Measurements from ENCODE around the gene TOGARAM1.

The TOGARAM1 gene

DNA sequence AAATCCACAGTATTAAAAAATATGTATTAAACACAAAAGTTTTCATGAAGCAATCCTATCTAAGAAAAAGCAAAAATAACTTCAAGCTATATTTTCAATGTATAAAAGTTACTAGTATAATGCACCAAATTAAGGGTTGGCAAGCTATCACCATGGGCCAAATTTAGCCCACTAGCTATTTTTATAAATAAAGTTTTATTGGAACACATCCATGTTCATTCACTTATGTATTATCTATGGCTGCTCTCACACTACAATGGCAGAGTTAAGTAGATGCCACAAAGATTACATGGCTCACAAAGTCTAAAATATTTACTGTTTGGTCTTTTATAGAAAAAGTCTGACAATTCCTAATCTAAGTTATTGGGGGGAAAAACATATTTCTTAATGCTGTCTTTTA, 17.9 kb upstream of the TOGARAM1 start:
- Histone ChIP-seq H3K9me3 (ENCODE audit: control insufficient read depth, low read length) (no peaks in the 10 kb centered on the region), H3K27me3 (replicated peaks; ENCODE audit: control insufficient read depth, insufficient read depth, low read length, poor library complexity, severe bottlenecking) (no peaks in the 10 kb centered on the region), H3K4me1 (ENCODE audit: control insufficient read depth, insufficient read depth, low read length, poor library complexity, severe bottlenecking) (no peaks in the 10 kb centered on the region), H3K36me3 (ENCODE audit: control insufficient read depth, insufficient read depth, low read length) (peaks cover 9% of the 10 kb centered on the region), H3K4me3 (ENCODE audit: insufficient read depth, low read depth, low read length, poor library complexity, severe bottlenecking) (no peak overlapping the region), H3K27ac (ENCODE audit: insufficient read depth, low read length, poor library complexity, severe bottlenecking) (no peak overlapping the region)
- DNase-seq = no peak

GRCh38 chr14:44945264-44945663, 16.7 kb upstream of the TOGARAM1 start:
- H3K27me3 ChIP-seq (replicated peaks; ENCODE audit: control insufficient read depth, insufficient read depth, low read length, poor library complexity, severe bottlenecking) = no peaks in the 10 kb centered on the region
- H3K4me1 ChIP-seq (ENCODE audit: control insufficient read depth, insufficient read depth, low read length, poor library complexity, severe bottlenecking) = no peaks in the 10 kb centered on the region
- peaks cover 9% of the 10 kb centered on the region for H3K36me3 ChIP-seq (ENCODE audit: control insufficient read depth, insufficient read depth, low read length)
- H3K4me3 ChIP-seq (ENCODE audit: insufficient read depth, low read depth, low read length, poor library complexity, severe bottlenecking) = no peak overlapping the region
- DNase-seq = no peak
- no peaks in the 10 kb centered on the region for H3K9me3 ChIP-seq (ENCODE audit: control insufficient read depth, low read length)
- H3K27ac ChIP-seq (ENCODE audit: insufficient read depth, low read length, poor library complexity, severe bottlenecking) = no peak overlapping the region

DNA sequence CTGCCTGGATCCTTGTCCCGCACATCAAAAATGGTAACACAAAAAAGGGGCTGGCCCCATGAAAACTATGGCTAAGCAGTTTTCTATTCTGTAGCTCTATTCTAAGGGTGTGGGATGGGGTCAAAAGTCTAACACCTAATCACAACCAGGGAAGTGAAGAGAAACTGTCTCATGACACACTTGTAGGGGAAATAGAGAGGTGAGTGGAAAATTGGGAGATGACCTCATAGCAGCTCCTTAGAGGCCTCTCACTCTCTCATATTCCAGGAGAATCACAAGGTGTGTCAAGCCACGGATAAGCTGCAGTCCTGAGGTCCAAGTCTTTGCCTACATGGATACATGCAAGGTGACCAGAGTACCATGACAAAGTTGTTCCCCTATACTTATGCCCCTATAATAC, 10.9 kb upstream of the TOGARAM1 start:
- Histone ChIP-seq H3K27me3 (replicated peaks; ENCODE audit: control insufficient read depth, insufficient read depth, low read length, poor library complexity, severe bottlenecking) (no peaks in the 10 kb centered on the region), H3K36me3 (ENCODE audit: control insufficient read depth, insufficient read depth, low read length) (peaks cover 13% of the 10 kb centered on the region), H3K9me3 (ENCODE audit: control insufficient read depth, low read length) (no peaks in the 10 kb centered on the region), H3K4me3 (ENCODE audit: insufficient read depth, low read depth, low read length, poor library complexity, severe bottlenecking) (no peak overlapping the region), H3K4me1 (ENCODE audit: control insufficient read depth, insufficient read depth, low read length, poor library complexity, severe bottlenecking) (no peaks in the 10 kb centered on the region), H3K27ac (ENCODE audit: insufficient read depth, low read length, poor library complexity, severe bottlenecking) (no peak overlapping the region)
- no peak for DNase-seq

- H3K27me3 ChIP-seq (replicated peaks; ENCODE audit: control insufficient read depth, insufficient read depth, low read length, poor library complexity, severe bottlenecking) = no peaks in the 10 kb centered on the region
- no peak overlapping the region for H3K4me3 ChIP-seq (ENCODE audit: insufficient read depth, low read depth, low read length, poor library complexity, severe bottlenecking)
- no peak for DNase-seq
- H3K9me3 ChIP-seq (ENCODE audit: control insufficient read depth, low read length) = no peaks in the 10 kb centered on the region
- peaks cover 8% of the 10 kb centered on the region for H3K4me1 ChIP-seq (ENCODE audit: control insufficient read depth, insufficient read depth, low read length, poor library complexity, severe bottlenecking)
- no peak overlapping the region for H3K27ac ChIP-seq (ENCODE audit: insufficient read depth, low read length, poor library complexity, severe bottlenecking)
- peaks cover 10% of the 10 kb centered on the region for H3K36me3 ChIP-seq (ENCODE audit: control insufficient read depth, insufficient read depth, low read length)
Observed at GRCh38 chr14:44952391-44953110, 9.4 kb upstream of the TOGARAM1 start.

- H3K9me3 ChIP-seq (ENCODE audit: control insufficient read depth, low read length) = no peaks in the 10 kb centered on the region
- H3K4me1 ChIP-seq (ENCODE audit: control insufficient read depth, insufficient read depth, low read length, poor library complexity, severe bottlenecking) = peaks cover 8% of the 10 kb centered on the region
- H3K27ac ChIP-seq (ENCODE audit: insufficient read depth, low read length, poor library complexity, severe bottlenecking) = no peak overlapping the region
- no peak for DNase-seq
- H3K27me3 ChIP-seq (replicated peaks; ENCODE audit: control insufficient read depth, insufficient read depth, low read length, poor library complexity, severe bottlenecking) = no peaks in the 10 kb centered on the region
- no peak overlapping the region for H3K4me3 ChIP-seq (ENCODE audit: insufficient read depth, low read depth, low read length, poor library complexity, severe bottlenecking)
- peaks cover 5% of the 10 kb centered on the region for H3K36me3 ChIP-seq (ENCODE audit: control insufficient read depth, insufficient read depth, low read length)
Observed at GRCh38 chr14:44954750-44955149, 7.2 kb upstream of the TOGARAM1 start.

GRCh38 chr14:44955528-44955927, 6.5 kb upstream of the TOGARAM1 start:
- H3K4me3 ChIP-seq (ENCODE audit: insufficient read depth, low read depth, low read length, poor library complexity, severe bottlenecking) = no peak overlapping the region

GRCh38 chr14:44956866-44957265, 5.1 kb upstream of the TOGARAM1 start:
- H3K4me3 ChIP-seq (ENCODE audit: insufficient read depth, low read depth, low read length, poor library complexity, severe bottlenecking) = no peak overlapping the region
- DNase-seq = no peak
- peaks cover 8% of the 10 kb centered on the region for H3K4me1 ChIP-seq (ENCODE audit: control insufficient read depth, insufficient read depth, low read length, poor library complexity, severe bottlenecking)
- no peaks in the 10 kb centered on the region for H3K9me3 ChIP-seq (ENCODE audit: control insufficient read depth, low read length)
- H3K27ac ChIP-seq (ENCODE audit: insufficient read depth, low read length, poor library complexity, severe bottlenecking) = no peak overlapping the region
- H3K27me3 ChIP-seq (replicated peaks; ENCODE audit: control insufficient read depth, insufficient read depth, low read length, poor library complexity, severe bottlenecking) = no peaks in the 10 kb centered on the region
- peaks cover 5% of the 10 kb centered on the region for H3K36me3 ChIP-seq (ENCODE audit: control insufficient read depth, insufficient read depth, low read length)

More at GRCh38 chr14:44955528-44955927, 6.5 kb upstream of the TOGARAM1 start:
- no peak overlapping the region for H3K27ac ChIP-seq (ENCODE audit: insufficient read depth, low read length, poor library complexity, severe bottlenecking)
- H3K36me3 ChIP-seq (ENCODE audit: control insufficient read depth, insufficient read depth, low read length) = peaks cover 5% of the 10 kb centered on the region
- H3K4me1 ChIP-seq (ENCODE audit: control insufficient read depth, insufficient read depth, low read length, poor library complexity, severe bottlenecking) = peaks cover 8% of the 10 kb centered on the region
- no peaks in the 10 kb centered on the region for H3K27me3 ChIP-seq (replicated peaks; ENCODE audit: control insufficient read depth, insufficient read depth, low read length, poor library complexity, severe bottlenecking)
- no peaks in the 10 kb centered on the region for H3K9me3 ChIP-seq (ENCODE audit: control insufficient read depth, low read length)
- DNase-seq = no peak

DNA sequence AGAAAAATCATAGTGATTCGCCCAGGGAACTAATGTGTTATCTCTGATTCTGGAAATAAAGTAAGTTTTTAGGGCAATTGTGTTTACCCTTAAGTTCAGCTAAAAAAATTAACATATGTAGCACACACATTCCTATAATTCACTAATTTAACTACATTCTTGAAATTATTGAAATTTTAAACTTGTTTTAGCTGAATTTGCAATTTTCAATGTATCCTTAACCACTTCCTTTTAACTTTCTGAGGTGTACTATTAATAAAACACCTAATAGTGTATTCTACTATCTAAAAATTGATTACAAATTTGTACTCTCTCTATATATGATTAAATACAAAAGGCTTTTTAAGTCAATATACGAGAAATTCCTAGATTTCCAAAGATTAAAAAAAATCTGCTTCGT, 2.5 kb upstream of the TOGARAM1 start:
- no peaks in the 10 kb centered on the region for H3K9me3 ChIP-seq (ENCODE audit: control insufficient read depth, low read length)
- no peak for DNase-seq
- H3K4me3 ChIP-seq (ENCODE audit: insufficient read depth, low read depth, low read length, poor library complexity, severe bottlenecking) = no peak overlapping the region
- no peaks in the 10 kb centered on the region for H3K27me3 ChIP-seq (replicated peaks; ENCODE audit: control insufficient read depth, insufficient read depth, low read length, poor library complexity, severe bottlenecking)
- peaks cover 8% of the 10 kb centered on the region for H3K4me1 ChIP-seq (ENCODE audit: control insufficient read depth, insufficient read depth, low read length, poor library complexity, severe bottlenecking)
- no peak overlapping the region for H3K27ac ChIP-seq (ENCODE audit: insufficient read depth, low read length, poor library complexity, severe bottlenecking)
- no peaks in the 10 kb centered on the region for H3K36me3 ChIP-seq (ENCODE audit: control insufficient read depth, insufficient read depth, low read length)

GRCh38 chr14:44960146-44960545, 1.8 kb upstream of the TOGARAM1 start:
- Histone ChIP-seq H3K4me3 (ENCODE audit: insufficient read depth, low read depth, low read length, poor library complexity, severe bottlenecking) (peak overlapping the region; percentile 59), H3K27ac (ENCODE audit: insufficient read depth, low read length, poor library complexity, severe bottlenecking) (no peak overlapping the region), H3K9me3 (ENCODE audit: control insufficient read depth, low read length) (no peaks in the 10 kb centered on the region), H3K4me1 (ENCODE audit: control insufficient read depth, insufficient read depth, low read length, poor library complexity, severe bottlenecking) (peaks cover 8% of the 10 kb centered on the region), H3K36me3 (ENCODE audit: control insufficient read depth, insufficient read depth, low read length) (no peaks in the 10 kb centered on the region), H3K27me3 (replicated peaks; ENCODE audit: control insufficient read depth, insufficient read depth, low read length, poor library complexity, severe bottlenecking) (no peaks in the 10 kb centered on the region)
- no peak for DNase-seq

- H3K4me1 ChIP-seq (ENCODE audit: control insufficient read depth, insufficient read depth, low read length, poor library complexity, severe bottlenecking) = peaks cover 8% of the 10 kb centered on the region
- no peaks in the 10 kb centered on the region for H3K36me3 ChIP-seq (ENCODE audit: control insufficient read depth, insufficient read depth, low read length)
- no peak for DNase-seq
- H3K9me3 ChIP-seq (ENCODE audit: control insufficient read depth, low read length) = no peaks in the 10 kb centered on the region
- peak overlapping the region; percentile 59 for H3K4me3 ChIP-seq (ENCODE audit: insufficient read depth, low read depth, low read length, poor library complexity, severe bottlenecking)
- H3K27me3 ChIP-seq (replicated peaks; ENCODE audit: control insufficient read depth, insufficient read depth, low read length, poor library complexity, severe bottlenecking) = no peaks in the 10 kb centered on the region
- H3K27ac ChIP-seq (ENCODE audit: insufficient read depth, low read length, poor library complexity, severe bottlenecking) = peak overlapping the region; percentile 86
Observed at GRCh38 chr14:44960646-44961045, 1.3 kb upstream of the TOGARAM1 start.

Data from effector memory CD4-positive, alpha-beta T cell (primary cell).